ENCODE data around the gene BMPER.

Gene BMPER

DNA sequence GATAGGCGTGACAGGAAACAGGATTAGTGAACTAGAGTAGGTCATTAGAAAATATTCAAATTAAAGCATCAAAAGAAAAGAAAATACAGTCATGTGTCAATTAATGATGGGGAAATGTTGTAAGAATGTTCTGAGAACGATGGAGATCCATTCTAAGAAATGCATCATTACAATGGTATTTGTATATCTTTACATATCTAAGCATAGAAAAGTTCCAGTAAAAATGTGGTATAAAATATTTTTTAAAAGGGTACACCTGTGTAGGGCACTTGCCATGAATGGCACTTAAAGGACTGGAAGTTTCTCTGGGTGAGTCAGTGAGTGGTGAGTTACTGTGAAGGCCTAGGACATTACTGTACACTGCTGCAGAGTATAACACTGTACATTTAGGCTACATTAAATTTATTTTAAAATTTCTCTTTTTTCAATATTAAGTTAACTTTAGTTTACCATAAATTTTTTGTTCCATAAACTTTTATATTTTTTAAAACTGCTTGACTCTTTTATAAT is 282.5 kb downstream of the BMPER start:
- DNase-seq (ENCODE audit: low read depth): no peak
- H3K4me3 ChIP-seq (ENCODE audit: low read depth, low read length): no peak overlapping the region

DNA sequence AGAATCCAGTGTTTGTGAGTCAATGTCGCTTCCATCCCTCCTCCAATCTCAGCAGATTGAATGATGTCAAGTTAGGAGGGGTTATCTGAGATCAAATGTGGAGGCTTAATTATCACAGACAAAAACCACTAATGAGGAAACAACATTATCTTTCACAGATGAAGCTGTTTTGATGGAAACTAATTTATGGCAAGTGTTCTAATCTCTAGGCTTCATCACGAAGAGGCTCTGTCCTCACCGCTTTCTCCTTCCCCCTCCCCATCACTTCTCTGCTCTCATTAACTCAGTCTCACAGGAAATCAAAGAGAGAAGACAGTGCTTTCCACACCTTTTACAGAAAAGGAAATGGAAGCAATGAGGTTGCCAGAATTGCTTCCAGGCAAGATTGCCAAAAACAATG is 283.7 kb downstream of the BMPER start:
- DNase-seq (ENCODE audit: low read depth): no peak

DNA sequence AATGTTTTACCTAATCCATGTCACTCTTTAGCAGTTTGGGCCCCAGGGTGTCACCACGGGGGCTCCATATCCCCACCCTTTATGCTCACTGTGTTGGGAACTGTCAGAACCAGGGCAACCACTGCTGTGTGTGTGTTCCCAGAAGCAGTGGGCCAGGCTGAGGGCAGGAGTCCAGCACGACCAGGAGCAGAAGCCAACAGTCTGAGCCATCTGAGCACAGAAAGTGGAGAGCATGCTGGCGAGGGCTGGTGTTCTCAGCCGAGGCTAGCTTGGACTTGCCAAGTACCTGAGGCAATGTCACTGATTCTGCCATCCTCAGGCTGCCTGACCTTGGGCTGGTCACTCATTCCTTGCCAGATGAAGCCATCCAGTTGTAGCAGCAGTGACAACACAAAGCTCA is 285.0 kb downstream of the BMPER start:
- H3K4me3 ChIP-seq (ENCODE audit: low read depth, low read length): no peak overlapping the region
- DNase-seq (ENCODE audit: low read depth): no peak

More for the DNA sequence above, 283.7 kb downstream of the BMPER start:
- H3K4me3 ChIP-seq (ENCODE audit: low read depth, low read length): no peak overlapping the region

DNA sequence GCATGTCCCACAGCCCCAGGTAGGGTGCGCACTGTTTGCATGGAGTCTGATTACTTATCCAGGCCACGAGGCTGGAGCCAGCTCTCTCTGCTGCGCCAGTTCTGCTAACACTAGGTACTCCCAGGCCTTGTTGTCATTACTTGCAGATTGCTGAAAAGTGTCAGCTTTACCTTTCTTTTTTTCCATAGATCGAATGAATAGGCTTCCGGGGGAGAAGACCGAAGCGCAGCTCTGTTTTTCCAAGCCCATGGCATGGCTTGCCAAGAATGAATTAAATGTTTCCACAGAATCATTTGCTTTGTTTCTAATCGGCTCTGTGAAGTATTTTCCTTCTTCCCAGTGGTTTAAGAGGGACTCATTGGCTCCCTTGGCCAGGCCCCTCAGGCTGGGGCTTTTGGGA is 285.8 kb downstream of the BMPER start:
- no peak for DNase-seq (ENCODE audit: low read depth)
- H3K4me3 ChIP-seq (ENCODE audit: low read depth, low read length): no peak overlapping the region

DNA sequence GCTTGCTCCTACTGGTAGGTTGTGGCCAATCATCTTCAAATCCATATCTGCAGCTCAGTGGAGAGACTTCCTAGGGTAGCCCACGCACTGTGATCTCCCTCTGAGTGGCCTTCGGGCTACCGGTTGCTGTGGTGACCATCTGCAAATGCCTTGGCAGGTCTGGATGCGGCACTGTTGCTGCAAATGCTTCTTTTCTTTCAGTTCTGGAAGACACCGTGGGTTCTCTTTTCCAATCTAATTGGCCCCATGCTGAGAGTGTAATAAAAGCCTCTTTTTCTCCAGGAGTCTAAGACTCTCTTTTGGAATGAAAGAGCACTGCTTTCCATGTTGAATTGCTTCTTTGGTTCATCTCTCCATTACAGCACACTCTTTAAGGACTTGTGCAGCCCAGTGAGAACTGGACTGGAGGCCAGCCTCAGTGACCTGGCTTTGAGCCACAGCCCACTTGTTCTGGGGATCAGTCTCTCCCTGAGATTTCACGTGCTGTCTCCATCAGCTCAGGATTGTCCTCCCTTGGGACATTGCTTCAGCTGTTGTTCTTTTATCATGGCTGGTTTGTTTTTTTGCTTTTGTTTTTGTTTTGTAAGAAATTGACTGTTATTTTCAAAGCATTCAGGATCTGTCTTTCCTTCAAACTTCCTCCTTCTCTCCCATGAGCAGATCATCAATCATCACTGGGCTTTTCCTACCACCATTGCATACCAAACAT is 286.6 kb downstream of the BMPER start:
- no peak overlapping the region for H3K4me3 ChIP-seq (ENCODE audit: low read depth, low read length)
- DNase-seq (ENCODE audit: low read depth): no peak

DNA sequence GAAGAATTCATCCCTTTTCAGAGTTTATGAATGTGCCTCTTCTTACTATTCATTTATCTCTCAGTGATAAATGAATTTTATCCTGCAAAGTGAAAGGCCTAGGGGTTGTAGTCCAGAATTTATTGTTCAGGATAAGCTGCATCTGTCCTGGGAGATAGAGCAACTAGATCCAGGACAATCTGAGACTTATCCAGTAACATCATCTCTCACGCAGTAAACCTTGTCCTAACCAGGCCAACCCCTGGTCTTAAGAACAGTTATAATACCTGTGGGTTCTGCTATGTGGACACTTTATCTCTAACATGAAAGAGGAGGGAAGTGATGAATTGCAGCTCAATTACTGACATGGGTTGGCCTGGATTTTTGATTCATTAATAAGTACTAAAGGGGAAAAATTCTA is 287.6 kb downstream of the BMPER start:
- no peak overlapping the region for H3K4me3 ChIP-seq (ENCODE audit: low read depth, low read length)
- DNase-seq (ENCODE audit: low read depth): no peak

DNA sequence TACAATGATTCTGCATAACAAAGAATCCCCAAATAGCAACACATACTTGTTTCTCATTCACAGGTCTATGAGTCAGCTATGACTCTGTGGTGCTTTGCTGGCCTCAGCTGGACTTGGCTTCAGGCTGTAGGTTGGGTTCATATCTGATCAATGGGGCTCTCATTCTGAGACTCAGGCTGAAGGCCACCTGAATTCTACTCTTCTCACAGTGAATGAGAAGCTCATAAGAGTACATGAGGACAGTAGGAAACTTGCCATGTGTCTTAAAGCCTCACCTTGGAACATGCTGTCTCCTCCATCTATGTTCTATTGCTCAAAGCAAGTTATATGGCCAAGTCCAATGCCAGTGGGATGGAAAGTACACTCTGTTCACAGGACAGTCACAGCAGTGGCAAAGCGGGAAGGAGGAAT is 292.9 kb downstream of the BMPER start:
- no peak for DNase-seq (ENCODE audit: low read depth)
- H3K4me3 ChIP-seq (ENCODE audit: low read depth, low read length): no peak overlapping the region

Data from skeletal muscle cell (primary cell).